GM19467 (cell line): ENCODE measurements around the gene PDXDC1.
"Not testable (repeated sequence)": the region's sequence is repeated elsewhere in the genome, so short reads cannot be mapped to it uniquely, and the experiment has no call there.

Experiments used
- ATAC-seq: cut with Tn5 transposase; IDR thresholded peaks from one replicate; pipeline ENCODE4 v1.9.1; 2021; ENCODE audit warnings: mild to moderate bottlenecking, moderate library complexity; ENCODE audit not compliant: unreplicated experiment

PDXDC1 gene

DNA sequence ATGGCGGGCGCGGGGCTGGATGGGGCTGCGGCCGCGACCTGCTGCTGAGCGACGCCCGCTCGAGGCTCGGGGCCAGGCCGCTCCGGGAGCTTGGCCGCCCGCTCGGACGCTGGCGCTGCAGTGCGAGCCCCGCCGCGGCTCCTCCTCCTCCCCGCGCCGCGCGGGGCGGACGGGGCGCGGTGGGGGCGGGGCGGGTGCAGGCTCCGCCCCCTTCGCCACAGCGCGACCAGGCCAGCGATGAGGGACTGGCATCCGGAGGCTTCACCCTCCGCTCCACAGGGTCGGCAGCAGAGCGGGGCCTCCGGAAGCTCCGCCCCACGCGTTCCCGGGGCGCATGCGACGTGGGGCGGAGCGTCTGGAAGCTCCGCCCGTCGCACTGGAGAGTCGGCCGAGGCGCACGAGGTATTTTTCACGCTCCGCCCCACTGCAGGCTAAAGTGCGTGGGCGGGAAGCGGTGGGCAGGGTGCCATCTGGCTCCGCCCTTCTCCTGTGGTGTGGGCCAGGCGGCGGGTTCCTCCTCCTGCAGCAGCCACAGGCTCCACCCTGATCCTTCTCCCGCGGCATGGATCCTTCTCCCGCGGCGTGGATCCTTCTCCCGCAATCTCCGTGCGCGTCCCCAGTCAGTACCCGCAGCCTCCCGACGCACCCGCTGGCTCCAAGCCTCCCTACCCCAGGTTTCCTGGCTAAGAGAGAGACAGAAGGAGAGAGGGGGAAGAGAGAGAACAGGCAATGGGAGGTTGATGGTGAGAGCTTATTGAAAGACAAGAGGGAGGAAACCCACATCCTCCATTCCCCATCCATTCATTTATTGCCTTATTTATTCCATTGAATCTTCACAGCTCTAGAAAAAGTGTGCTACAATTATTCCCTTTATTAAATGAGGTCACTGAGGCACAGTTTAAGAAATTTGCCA, 180.1 kb downstream of the PDXDC1 start:
- ATAC-seq = not testable (repeated sequence)

DNA sequence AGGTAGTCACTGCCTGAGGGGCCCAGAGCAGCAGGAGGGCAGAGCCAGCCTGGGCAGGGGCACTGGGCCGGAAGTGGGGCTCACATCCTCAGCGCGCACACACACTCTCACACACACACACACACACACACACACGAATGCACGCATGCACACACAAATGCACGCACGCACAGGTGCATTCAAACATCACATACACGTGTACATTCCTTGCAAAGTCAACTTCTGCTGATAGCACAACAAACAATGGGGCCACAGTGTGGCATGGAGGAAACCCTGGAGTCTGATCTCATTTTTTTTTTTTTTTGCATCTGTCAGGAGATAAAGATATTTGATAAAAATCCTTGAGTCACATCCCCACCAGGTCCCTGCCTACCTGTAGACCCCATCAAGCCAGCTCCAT, 182.8 kb downstream of the PDXDC1 start:
- not testable (repeated sequence) for ATAC-seq

DNA sequence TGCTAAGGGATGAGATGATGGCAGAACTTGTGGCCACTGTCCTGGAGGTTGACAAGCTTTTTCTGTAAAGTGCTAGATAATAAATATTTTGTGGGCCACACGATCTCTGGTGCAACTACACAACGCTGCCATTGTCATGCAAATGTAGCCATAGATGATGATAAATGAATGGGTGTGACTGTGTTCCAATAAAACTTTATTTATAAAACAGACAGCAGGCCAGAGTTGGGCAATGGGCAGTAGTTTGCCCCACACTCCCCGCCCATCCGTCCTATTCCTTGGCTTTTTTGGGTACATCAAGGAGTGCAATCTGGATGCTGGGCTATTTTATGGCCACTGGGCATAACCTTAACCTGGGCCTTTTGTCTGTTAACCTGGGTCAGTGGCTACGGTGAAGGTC, 184.8 kb downstream of the PDXDC1 start:
- ATAC-seq = not testable (repeated sequence)

DNA sequence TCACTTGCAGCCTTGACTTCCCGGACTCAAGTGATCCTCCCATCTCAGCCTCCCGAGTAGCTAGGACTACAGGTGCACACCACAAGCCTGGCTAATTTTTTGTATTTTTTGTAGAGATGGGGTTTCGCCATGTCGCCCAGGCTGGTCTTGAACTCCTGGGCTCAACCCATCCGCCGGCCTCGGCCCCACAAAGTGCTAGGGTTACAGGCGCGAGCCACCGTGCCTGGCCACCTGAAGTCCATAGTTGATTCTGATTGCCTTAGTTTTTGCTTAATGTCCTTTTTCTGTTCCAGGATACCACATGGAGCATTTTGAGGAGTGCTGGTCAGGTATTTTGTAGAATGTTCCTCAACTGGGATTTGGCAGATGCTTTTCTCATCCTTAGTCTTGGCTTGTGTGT, 185.7 kb downstream of the PDXDC1 start:
- not testable (repeated sequence) for ATAC-seq

DNA sequence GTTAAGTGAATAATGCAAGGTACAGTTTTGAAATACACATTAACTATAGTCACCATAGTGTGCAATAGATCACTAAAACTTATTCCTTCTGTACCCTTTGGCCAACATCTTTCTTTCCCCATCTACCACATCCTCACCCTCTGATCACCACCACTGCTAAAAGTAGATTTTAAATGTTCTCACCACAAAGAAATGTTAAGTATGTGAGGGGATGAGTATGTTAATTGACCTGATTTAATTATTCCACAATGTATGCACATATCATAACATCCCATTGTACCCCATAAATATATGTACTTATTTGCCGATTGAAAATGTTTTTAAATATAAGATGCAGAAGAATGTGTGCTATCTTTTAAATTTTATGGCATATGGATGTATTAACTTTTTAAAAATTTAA, 188.2 kb downstream of the PDXDC1 start:
- not testable (repeated sequence) for ATAC-seq

DNA sequence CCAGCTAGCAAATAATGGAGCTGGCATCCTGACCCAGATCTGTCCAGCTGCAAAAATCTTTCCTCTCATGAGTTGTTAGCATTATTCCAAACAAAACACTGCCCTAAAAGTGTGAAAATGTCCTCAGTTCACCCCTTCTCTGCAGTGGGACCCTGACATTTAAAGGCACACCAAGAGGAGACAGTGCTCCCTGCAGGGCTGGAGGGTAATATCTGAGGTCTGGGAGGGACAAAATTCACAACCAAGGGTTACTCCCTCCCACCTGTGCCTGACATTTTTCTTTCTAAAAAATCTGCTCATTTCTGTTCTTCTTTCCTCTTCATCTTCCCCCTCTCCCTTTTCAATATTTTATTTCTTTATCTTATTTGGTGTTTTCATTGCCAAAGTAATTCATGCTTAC, 191.4 kb downstream of the PDXDC1 start:
- not testable (repeated sequence) for ATAC-seq

DNA sequence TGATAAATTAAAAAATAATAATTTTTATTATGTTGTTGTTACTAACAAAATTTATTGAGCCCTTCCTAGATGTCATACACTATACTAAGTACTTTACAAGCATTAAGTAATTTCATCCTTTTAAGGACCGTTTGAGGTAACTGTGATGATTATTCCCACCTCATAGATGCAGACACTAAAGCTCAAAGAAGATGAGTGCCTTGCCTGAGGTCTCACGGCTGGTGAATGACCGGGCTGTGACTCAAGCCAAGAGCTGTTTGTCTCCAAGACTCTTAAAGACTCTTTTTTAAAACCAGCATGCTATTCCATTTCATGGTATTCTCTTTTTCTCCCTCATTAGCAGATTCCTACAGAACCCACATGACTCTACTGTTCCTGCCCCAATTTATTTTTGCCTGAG, 193.5 kb downstream of the PDXDC1 start:
- ATAC-seq = not testable (repeated sequence)

DNA sequence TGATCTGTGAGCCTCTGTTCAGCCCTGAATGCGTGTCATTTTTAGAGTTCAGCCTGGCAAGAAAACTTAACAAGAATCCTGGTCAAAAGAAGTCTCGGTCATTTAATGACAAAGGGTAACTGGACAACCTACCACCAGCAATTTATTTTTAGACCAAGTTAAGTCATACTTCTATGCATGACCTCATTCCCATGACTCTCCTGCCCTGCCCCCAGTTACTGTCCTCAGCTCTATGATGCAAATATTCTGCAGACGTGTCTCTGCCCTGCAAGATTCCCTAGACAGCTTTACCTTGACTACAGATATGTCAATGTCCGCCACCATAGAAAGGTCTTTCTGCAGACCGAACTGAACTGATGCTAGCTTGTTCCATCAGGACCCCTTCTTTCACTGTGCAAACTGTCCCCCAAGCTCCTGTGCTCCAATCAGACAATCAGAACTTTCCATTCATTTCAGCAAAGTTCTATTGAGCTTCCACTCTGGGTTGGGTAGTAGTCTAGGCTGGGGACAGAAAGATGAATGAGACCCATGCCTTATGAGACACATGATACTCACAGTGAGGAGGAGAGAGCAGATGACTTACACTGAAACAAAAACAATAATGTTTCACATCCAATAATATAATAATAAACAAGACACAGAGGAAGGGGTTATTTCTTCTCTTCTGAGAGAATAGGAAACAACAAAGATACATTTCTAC, 194.3 kb downstream of the PDXDC1 start:
- ATAC-seq = not testable (repeated sequence)

DNA sequence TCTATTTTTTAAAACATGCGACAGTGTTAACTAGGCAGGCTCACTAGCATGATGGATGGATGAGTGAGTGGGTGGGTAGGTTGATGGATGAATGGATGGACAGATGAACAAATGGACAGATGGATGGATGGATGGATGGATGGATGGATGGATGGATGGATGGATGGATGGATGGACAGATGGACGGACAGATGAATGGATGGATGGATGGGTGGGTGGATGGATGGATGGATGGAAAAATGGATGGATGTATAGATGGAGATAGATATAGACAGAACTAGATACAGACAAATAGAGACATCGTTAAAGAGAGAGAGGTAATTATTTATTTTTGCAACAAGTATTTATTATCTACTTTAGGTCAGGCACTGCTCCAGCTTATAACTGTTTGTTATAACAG, 205.1 kb downstream of the PDXDC1 start:
- ATAC-seq = not testable (repeated sequence)

DNA sequence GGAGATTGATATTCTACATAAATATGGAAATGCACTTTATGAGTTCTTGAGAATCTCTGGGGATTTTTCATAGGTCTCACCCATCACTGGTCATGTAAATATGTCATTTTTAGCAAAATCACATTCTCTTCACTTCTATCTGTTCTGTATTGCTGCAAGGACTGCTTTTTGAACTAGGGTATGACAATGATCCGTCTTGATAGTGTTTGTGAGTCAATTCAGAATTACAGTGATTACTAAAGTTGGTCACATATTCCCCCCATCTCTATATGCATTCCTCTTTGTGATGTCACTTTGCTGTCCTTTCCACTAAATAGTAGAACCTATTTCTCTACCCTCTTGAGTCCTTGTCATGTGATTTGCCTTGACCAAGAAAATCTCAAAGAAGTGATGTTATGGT, 206.1 kb downstream of the PDXDC1 start:
- ATAC-seq = not testable (repeated sequence)

DNA sequence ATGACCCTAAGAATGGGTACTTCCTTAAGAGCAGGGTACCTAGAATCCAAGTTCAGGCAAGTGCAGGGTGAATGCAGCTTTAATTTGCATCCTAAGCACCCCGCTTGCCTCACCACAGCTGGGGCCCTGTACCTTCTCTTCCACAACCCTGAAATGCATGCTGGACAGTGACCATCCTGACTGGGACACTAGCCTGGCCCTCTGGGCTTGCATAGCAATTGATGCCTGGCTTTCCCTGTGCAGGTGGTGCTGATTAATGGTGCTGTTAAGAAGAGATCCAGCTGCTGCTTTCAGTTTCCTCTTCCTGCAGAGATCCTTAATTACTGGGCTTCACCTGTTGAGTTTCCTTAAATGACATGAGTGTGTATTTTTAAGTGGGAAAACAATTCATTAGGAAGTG, 209.2 kb downstream of the PDXDC1 start:
- not testable (repeated sequence) for ATAC-seq
